ENCODE data around the gene RBMS3. TPM values are rescaled to one million over a fixed set of nuclear protein-coding genes. Genes with fewer than 3 reads are reported as not detected.

RBMS3 gene
- total RNA-seq, 1 donor from 2014 or later = 65.1 TPM

DNA sequence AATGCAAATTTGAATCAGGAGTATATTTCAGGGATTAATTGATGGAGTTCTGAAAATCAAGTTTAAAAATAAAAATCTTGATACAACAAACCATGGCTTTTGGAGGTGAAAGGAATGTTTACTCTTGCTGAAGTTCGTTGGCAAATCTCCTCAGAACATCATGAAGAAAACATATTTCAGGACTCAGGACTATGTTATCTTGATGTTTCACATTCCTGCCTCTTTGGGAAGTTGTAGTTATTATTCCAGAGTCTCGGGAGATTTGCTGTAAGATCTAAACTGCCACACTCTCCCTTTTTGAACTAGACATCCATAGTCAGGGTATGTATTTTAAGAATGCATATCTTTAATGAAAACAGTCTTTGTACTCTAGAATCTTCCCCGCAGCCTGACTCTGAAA lies 271.2 kb downstream of the RBMS3 start:
- Mint-ChIP-seq H3K27me3 (ENCODE audit: unreplicated experiment) (no peaks in the 10 kb centered on the region), H3K36me3 (ENCODE audit: unreplicated experiment) (no peaks in the 10 kb centered on the region), H3K27ac (ENCODE audit: unreplicated experiment) (no peak overlapping the region), H3K4me3 (ENCODE audit: unreplicated experiment) (no peak overlapping the region), H3K4me1 (ENCODE audit: low read depth, unreplicated experiment) (peaks cover 10% of the 10 kb centered on the region), H3K9me3 (ENCODE audit: unreplicated experiment) (peaks cover 3% of the 10 kb centered on the region)
- no peak for DNase-seq
- TF ChIP-seq, protein P1, sequence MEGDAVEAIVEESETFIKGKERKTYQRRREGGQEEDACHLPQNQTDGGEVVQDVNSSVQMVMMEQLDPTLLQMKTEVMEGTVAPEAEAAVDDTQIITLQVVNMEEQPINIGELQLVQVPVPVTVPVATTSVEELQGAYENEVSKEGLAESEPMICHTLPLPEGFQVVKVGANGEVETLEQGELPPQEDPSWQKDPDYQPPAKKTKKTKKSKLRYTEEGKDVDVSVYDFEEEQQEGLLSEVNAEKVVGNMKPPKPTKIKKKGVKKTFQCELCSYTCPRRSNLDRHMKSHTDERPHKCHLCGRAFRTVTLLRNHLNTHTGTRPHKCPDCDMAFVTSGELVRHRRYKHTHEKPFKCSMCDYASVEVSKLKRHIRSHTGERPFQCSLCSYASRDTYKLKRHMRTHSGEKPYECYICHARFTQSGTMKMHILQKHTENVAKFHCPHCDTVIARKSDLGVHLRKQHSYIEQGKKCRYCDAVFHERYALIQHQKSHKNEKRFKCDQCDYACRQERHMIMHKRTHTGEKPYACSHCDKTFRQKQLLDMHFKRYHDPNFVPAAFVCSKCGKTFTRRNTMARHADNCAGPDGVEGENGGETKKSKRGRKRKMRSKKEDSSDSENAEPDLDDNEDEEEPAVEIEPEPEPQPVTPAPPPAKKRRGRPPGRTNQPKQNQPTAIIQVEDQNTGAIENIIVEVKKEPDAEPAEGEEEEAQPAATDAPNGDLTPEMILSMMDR (IDR thresholded peaks at IDR 0.05; ENCODE audit: partially characterized antibody, unreplicated experiment) = no peak

DNA sequence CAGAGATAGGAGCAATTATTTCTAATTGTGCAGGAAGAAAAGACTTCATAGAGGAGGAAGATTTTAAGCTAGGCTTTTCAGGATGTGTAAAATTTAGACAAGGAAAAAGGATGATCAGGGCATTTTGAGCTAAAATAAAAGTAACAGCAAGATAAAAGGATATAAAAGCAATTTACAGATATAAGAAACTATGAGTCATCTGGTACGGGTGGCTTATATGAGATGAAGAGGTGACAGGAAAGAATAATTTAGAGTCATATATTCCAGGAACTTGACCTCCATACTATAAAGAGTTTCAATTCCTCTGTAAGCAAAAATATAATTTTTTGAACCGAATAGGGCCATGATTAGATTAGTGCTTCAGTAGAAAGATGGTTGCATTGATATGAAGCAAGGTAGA lies 273.7 kb downstream of the RBMS3 start:
- H3K9me3 Mint-ChIP-seq (ENCODE audit: unreplicated experiment) = no peaks in the 10 kb centered on the region
- peaks cover 10% of the 10 kb centered on the region for H3K4me1 Mint-ChIP-seq (ENCODE audit: low read depth, unreplicated experiment)
- TF ChIP-seq, protein P1 (IDR thresholded peaks at IDR 0.05; ENCODE audit: partially characterized antibody, unreplicated experiment) = no peak
- no peaks in the 10 kb centered on the region for H3K36me3 Mint-ChIP-seq (ENCODE audit: unreplicated experiment)
- DNase-seq = no peak
- no peaks in the 10 kb centered on the region for H3K27me3 Mint-ChIP-seq (ENCODE audit: unreplicated experiment)
- no peak overlapping the region for H3K27ac Mint-ChIP-seq (ENCODE audit: unreplicated experiment)
- no peak overlapping the region for H3K4me3 Mint-ChIP-seq (ENCODE audit: unreplicated experiment)

DNA sequence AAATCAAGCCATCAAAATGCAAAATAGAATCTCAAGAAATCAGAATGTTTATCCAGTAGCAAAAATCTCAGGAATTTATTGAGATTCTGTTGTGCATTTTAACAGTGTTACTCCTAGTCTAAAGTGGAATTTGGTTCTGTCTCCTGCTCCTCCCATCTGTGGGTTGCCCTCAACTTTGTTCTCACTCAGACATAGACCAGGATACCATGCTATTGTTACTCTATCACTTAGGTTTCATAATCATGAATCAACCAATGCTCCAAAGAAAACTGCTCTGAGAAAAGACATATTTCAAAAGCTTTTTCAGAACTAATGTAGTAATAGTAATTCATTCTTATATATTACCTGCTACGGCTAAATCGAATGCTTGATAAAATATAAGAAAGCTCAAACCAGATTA lies 274.7 kb downstream of the RBMS3 start:
- Mint-ChIP-seq H3K9me3 (ENCODE audit: unreplicated experiment) (no peaks in the 10 kb centered on the region), H3K4me1 (ENCODE audit: low read depth, unreplicated experiment) (peaks cover 10% of the 10 kb centered on the region), H3K36me3 (ENCODE audit: unreplicated experiment) (no peaks in the 10 kb centered on the region), H3K27ac (ENCODE audit: unreplicated experiment) (no peak overlapping the region), H3K4me3 (ENCODE audit: unreplicated experiment) (no peak overlapping the region), H3K27me3 (ENCODE audit: unreplicated experiment) (no peaks in the 10 kb centered on the region)
- TF ChIP-seq, protein P1 (IDR thresholded peaks at IDR 0.05; ENCODE audit: partially characterized antibody, unreplicated experiment) = no peak
- DNase-seq = no peak

DNA sequence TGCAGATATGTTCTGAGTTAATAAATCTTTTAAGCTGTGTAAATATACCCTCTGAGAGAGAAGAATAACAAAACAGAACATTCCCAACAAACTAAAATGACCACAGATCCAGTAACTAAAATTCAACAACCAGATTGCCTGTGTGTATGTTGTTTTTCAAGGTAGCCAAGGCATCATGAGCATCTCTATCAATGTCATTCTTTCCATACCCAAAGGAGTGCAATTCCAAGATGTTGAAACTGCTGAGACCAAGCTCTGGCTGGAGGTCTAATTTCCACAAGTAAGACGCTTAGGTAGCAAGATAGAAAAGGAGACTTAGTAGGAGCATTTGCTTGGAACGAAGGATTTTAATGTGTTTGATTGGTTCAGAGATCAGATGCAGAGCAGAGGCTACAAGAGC lies 276.3 kb downstream of the RBMS3 start:
- Mint-ChIP-seq H3K4me1 (ENCODE audit: low read depth, unreplicated experiment) (peaks cover 10% of the 10 kb centered on the region), H3K27ac (ENCODE audit: unreplicated experiment) (no peak overlapping the region)
- DNase-seq = no peak

DNA sequence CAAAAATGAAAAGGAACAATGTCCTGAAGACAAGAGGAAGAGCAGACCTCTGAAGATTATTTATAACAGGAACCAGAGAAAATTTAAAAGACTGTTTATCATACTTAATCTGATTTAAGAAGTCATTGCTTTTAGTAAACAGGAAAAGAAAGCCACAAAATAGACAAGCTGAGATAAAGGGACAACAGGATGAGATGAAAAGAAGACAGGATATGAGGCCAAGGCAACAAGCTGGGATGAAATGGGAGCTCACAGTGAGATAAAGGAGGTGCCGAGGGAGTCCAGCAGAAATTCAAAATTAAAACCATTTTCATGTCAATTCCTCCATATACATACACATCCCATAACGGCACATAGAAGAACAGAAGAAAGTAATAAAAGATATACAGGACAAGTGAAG lies 277.0 kb downstream of the RBMS3 start:
- H3K9me3 Mint-ChIP-seq (ENCODE audit: unreplicated experiment) = no peaks in the 10 kb centered on the region
- DNase-seq = no peak
- H3K27me3 Mint-ChIP-seq (ENCODE audit: unreplicated experiment) = no peaks in the 10 kb centered on the region
- no peaks in the 10 kb centered on the region for H3K36me3 Mint-ChIP-seq (ENCODE audit: unreplicated experiment)
- TF ChIP-seq, protein P1 (IDR thresholded peaks at IDR 0.05; ENCODE audit: partially characterized antibody, unreplicated experiment) = no peak
- no peak overlapping the region for H3K4me3 Mint-ChIP-seq (ENCODE audit: unreplicated experiment)
- H3K27ac Mint-ChIP-seq (ENCODE audit: unreplicated experiment) = no peak overlapping the region
- peaks cover 10% of the 10 kb centered on the region for H3K4me1 Mint-ChIP-seq (ENCODE audit: low read depth, unreplicated experiment)

More for the DNA sequence above, 276.3 kb downstream of the RBMS3 start:
- Mint-ChIP-seq H3K36me3 (ENCODE audit: unreplicated experiment) (no peaks in the 10 kb centered on the region), H3K27me3 (ENCODE audit: unreplicated experiment) (no peaks in the 10 kb centered on the region), H3K4me3 (ENCODE audit: unreplicated experiment) (no peak overlapping the region), H3K9me3 (ENCODE audit: unreplicated experiment) (no peaks in the 10 kb centered on the region)
- TF ChIP-seq, protein P1 (IDR thresholded peaks at IDR 0.05; ENCODE audit: partially characterized antibody, unreplicated experiment) = no peak
